GM19239 (cell line): ENCODE measurements around the gene HEXD.
"Not testable (repeated sequence)": the region's sequence is repeated elsewhere in the genome, so short reads cannot be mapped to it uniquely, and the experiment has no call there.

Source experiments
- DNase-seq: peaks from one replicate; pipeline ENCODE4 v3.0.0; 2011; ENCODE audit warnings: low spot score; ENCODE audit not compliant: insufficient read length
- FAIRE-seq: peaks from 2 replicates; lab custom pipeline; 2011; peaks lifted over from hg19 to GRCh38; lab: Jason Lieb, UNC

HEXD gene

DNA sequence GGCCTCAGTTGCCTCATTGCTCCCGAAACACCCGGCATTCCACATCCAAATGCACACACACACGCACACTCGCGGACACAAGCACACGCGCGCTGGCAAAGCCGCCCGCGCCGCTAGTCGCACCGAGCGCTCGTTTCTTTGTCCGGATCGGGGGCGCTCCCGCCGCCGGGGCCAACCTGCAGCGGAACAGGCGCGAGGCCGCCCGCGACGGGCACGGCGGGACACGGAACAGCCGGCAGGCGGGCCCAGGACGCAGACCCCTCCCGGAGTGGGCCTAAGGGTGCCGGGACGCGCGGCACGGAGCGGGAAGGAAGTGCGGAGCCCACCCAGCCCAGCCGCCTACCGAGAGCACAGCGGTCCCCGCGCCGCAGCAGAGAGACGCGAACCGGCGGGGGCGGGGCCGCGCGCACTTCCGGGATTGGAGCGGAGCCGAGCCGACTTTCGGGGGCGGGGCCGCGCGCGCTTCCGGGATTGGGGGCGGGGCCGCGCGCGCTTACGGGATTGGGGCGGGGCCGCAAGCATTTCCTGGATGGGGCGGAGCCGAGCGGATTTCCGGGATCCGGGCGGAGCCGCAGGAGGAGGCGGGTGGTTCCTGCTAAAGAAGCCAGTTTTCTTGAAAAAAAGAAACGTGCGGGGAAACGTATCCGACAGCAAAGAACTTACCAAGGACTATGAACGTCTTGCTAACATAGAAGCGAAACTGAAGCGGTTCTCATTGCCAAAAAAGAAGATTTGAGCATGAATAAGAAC is 32.4 kb downstream of the HEXD start, which contains the start of gene CYBC1:
Gene CYBC1, minus strand, starts transcription at position 396 of the 750 bp plus-strand sequence. CDS start 1,498 bp downstream, outside the sequence.
- DNase-seq (peak; percentile 75), FAIRE-seq (peak; percentile 78)

- DNase-seq (no peak), FAIRE-seq (no peak)
Measured at GRCh38 chr17:82452162-82452561, 34.0 kb downstream of the HEXD start.

GRCh38 chr17:82453151-82453550 is 35.0 kb downstream of the HEXD start:
- not testable (repeated sequence) for DNase-seq, FAIRE-seq

GRCh38 chr17:82453706-82454105 is 35.6 kb downstream of the HEXD start:
- DNase-seq, FAIRE-seq: not testable (repeated sequence)

- FAIRE-seq (no peak), DNase-seq (no peak)
Measured at GRCh38 chr17:82457073-82457928, 39.2 kb downstream of the HEXD start.

DNA sequence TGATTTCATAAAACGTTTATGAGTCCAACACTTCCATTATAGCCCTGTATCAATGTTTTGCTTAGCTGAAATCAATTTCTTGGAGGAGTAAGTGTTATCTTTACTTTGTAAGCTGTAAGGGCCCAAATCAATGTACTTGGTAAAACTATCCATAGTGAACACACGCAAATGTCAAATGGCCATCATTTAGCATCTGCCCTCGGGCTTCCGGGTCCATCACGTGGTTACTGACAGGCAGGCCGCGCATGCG is 39.7 kb downstream of the HEXD start:
- FAIRE-seq (peak; percentile 93), DNase-seq (peak; percentile 82)

GRCh38 chr17:82458179-82458884 is 40.2 kb downstream of the HEXD start, which contains the start of gene NARF:
Gene NARF, plus strand, starts transcription at chr17:82458741. Its CDS starts 63 bp downstream, at chr17:82458804.
- DNase-seq (peak; percentile 98), FAIRE-seq (peak; percentile 92)

GRCh38 chr17:82458885-82459424 is 40.8 kb downstream of the HEXD start:
- no peak for FAIRE-seq
- no peak for DNase-seq

GRCh38 chr17:82459936-82460335 is 41.8 kb downstream of the HEXD start:
- DNase-seq, FAIRE-seq: not testable (repeated sequence)

GRCh38 chr17:82461827-82462524 is 43.8 kb downstream of the HEXD start:
- FAIRE-seq (no peak), DNase-seq (no peak)

GRCh38 chr17:82463391-82463790 is 45.2 kb downstream of the HEXD start:
- DNase-seq, result no peak
- FAIRE-seq, result no peak

GRCh38 chr17:82463925-82464566 is 45.9 kb downstream of the HEXD start:
- no peak for DNase-seq
- FAIRE-seq, result no peak

DNA sequence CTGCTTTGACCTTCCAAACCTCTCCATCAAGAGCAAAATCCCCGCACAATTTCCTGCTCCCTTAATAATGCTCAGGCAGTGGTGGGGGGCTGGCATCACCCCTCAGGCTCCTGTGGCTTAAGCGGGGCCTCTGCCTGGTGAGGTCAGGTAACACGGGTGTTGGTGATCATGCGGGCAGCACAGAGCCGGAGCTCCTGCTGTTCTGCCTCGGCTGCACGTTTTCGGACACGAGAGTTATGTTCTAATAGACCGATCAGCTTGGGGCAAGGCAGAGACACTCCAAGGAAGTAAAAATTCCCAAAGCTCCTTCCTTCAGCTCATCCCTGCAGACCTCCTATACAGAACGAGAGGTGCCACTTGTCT is 46.4 kb downstream of the HEXD start:
- FAIRE-seq (no peak), DNase-seq (no peak)

GRCh38 chr17:82465023-82465603 is 47.0 kb downstream of the HEXD start:
- DNase-seq (no peak), FAIRE-seq (no peak)

DNA sequence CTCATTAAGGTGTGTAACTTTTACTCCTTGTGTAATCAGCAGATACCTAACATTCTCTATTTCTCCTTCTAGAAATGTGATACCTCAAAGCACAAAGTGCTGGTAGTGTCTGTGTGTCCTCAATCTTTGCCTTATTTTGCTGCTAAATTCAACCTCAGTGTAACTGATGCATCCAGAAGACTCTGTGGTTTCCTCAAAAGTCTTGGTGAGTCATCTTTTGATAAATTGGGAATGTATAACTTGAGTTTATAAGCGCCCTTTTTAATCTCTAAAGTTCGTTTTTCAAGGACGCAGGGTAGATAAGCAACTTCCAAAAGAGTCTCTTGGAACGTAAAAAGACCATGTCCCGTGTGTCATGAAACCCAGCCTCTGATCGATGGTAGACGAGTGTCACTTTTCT is 50.5 kb downstream of the HEXD start:
- DNase-seq, result no peak

DNA sequence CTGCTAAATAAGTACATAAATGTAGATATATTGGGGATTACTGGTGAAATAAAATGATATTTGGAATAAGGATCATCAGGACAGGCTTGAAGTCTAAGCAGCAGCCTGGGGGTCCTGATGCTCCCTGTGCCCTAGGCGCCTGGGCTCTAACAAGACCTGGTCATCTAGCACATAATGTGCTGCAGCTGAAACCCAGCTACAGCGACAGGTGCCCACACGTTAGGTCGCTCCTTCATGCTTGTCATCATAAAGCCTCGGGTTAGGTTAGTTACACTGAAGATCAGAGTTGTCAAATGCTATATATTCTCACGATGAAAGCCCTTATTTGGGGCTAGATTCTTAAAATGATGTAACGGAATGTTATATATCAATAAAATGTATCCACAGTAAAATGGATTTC is 51.9 kb downstream of the HEXD start:
- FAIRE-seq (no peak), DNase-seq (no peak)

More for the DNA sequence above, 50.5 kb downstream of the HEXD start:
- FAIRE-seq, result no peak

- FAIRE-seq (no peak), DNase-seq (no peak)
Measured at GRCh38 chr17:82474223-82475010, 56.3 kb downstream of the HEXD start.

GRCh38 chr17:82475458-82475857 is 57.3 kb downstream of the HEXD start:
- DNase-seq (no peak), FAIRE-seq (no peak)
